Superior temporal gyrus (tissue), 1 donor: ENCODE measurements around the gene DHX35.

ENCODE experiments used
- DNase-seq: peaks from one replicate; pipeline ENCODE4 v3.0.0-alpha.2; 2016; ENCODE audit errors: extremely low spot score

The DHX35 gene

GRCh38 chr20:39025883-39026282 lies 63.7 kb downstream of the DHX35 start:
- no peak for DNase-seq

- DNase-seq = no peak
Observed at GRCh38 chr20:39029364-39029763, 67.2 kb downstream of the DHX35 start.

GRCh38 chr20:39032997-39033396 lies 70.9 kb downstream of the DHX35 start:
- no peak for DNase-seq

- peak; percentile 66 for DNase-seq
Observed at GRCh38 chr20:39036011-39036410, 73.9 kb downstream of the DHX35 start.

GRCh38 chr20:39036851-39037250 lies 74.7 kb downstream of the DHX35 start:
- no peak for DNase-seq

GRCh38 chr20:39038047-39038446 lies 75.9 kb downstream of the DHX35 start:
- no peak for DNase-seq

- no peak for DNase-seq
Observed at GRCh38 chr20:39038495-39038894, 76.4 kb downstream of the DHX35 start.

GRCh38 chr20:39039261-39039660 lies 77.1 kb downstream of the DHX35 start:
- no peak for DNase-seq

- no peak for DNase-seq
Observed at GRCh38 chr20:39040116-39040515, 78.0 kb downstream of the DHX35 start.

GRCh38 chr20:39041067-39041466 lies 78.9 kb downstream of the DHX35 start:
- no peak for DNase-seq

- no peak for DNase-seq
Observed at GRCh38 chr20:39042279-39043150, 80.4 kb downstream of the DHX35 start.

GRCh38 chr20:39044501-39044900 lies 82.4 kb downstream of the DHX35 start:
- no peak for DNase-seq

GRCh38 chr20:39045676-39046075 lies 83.5 kb downstream of the DHX35 start:
- DNase-seq = no peak

- no peak for DNase-seq
Observed at GRCh38 chr20:39047417-39047985, 85.4 kb downstream of the DHX35 start.

GRCh38 chr20:39048000-39048696 lies 86.0 kb downstream of the DHX35 start:
- peak; percentile 92 for DNase-seq

- DNase-seq = no peak
Observed at GRCh38 chr20:39049148-39049547, 87.0 kb downstream of the DHX35 start.

GRCh38 chr20:39049684-39050554 lies 87.8 kb downstream of the DHX35 start:
- peak; percentile 76 for DNase-seq

- no peak for DNase-seq
Observed at GRCh38 chr20:39050555-39050902, 88.4 kb downstream of the DHX35 start.

- no peak for DNase-seq
Observed at GRCh38 chr20:39052676-39053075, 90.5 kb downstream of the DHX35 start.

- DNase-seq = no peak
Observed at GRCh38 chr20:39057143-39057542, 95.0 kb downstream of the DHX35 start.

GRCh38 chr20:39057911-39058310 lies 95.8 kb downstream of the DHX35 start:
- DNase-seq = peak; percentile 74

- DNase-seq = no peak
Observed at GRCh38 chr20:39059036-39059435, 96.9 kb downstream of the DHX35 start.
